ENCODE measurements around the gene NAV2.

Gene NAV2

GRCh38 chr11:19842505-19842904 is 129.9 kb downstream of the NAV2 start:
- no peak for DNase-seq

GRCh38 chr11:19843079-19843478 is 130.4 kb downstream of the NAV2 start:
- no peak for DNase-seq

- DNase-seq = no peak
Observed at GRCh38 chr11:19844012-19844411, 131.4 kb downstream of the NAV2 start.

- DNase-seq = no peak
Observed at GRCh38 chr11:19844806-19845205, 132.2 kb downstream of the NAV2 start.

- no peak for DNase-seq
Observed at GRCh38 chr11:19845626-19846025, 133.0 kb downstream of the NAV2 start.

GRCh38 chr11:19846654-19847305 is 134.1 kb downstream of the NAV2 start:
- no peak for DNase-seq

- DNase-seq = no peak
Observed at GRCh38 chr11:19848219-19848618, 135.6 kb downstream of the NAV2 start.

GRCh38 chr11:19849107-19849789 is 136.6 kb downstream of the NAV2 start:
- no peak for DNase-seq

GRCh38 chr11:19849947-19850593 is 137.4 kb downstream of the NAV2 start:
- no peak for DNase-seq

GRCh38 chr11:19852288-19852687 is 139.7 kb downstream of the NAV2 start:
- DNase-seq = no peak

- DNase-seq = no peak
Observed at GRCh38 chr11:19853016-19853415, 140.4 kb downstream of the NAV2 start.

- no peak for DNase-seq
Observed at GRCh38 chr11:19853920-19854319, 141.3 kb downstream of the NAV2 start.

GRCh38 chr11:19861171-19861570 is 148.5 kb downstream of the NAV2 start:
- no peak for DNase-seq

- no peak for DNase-seq
Observed at GRCh38 chr11:19862091-19862490, 149.5 kb downstream of the NAV2 start.

GRCh38 chr11:19864141-19865140 is 151.8 kb downstream of the NAV2 start:
- DNase-seq = no peak

- no peak for DNase-seq
Observed at GRCh38 chr11:19866037-19866436, 153.4 kb downstream of the NAV2 start.

GRCh38 chr11:19866521-19866920 is 153.9 kb downstream of the NAV2 start:
- no peak for DNase-seq

- peak; percentile 22 for DNase-seq
Observed at GRCh38 chr11:19867064-19867463, 154.4 kb downstream of the NAV2 start.

- DNase-seq = peak; percentile 9
Observed at GRCh38 chr11:19868281-19868821, 155.7 kb downstream of the NAV2 start.

- DNase-seq = no peak
Observed at GRCh38 chr11:19868871-19869270, 156.2 kb downstream of the NAV2 start.

GRCh38 chr11:19869466-19869865 is 156.8 kb downstream of the NAV2 start:
- peak; percentile 55 for DNase-seq

GRCh38 chr11:19869946-19870589 is 157.4 kb downstream of the NAV2 start:
- no peak for DNase-seq

All from NCI-H510A (cell line).